CMK (cell line): ENCODE results near the gene OR5H14.
"Not testable (repeated sequence)": the region's sequence is repeated elsewhere in the genome, so short reads cannot be mapped to it uniquely, and the experiment has no call there.

Source experiments
- DNase-seq: peaks from one replicate; pipeline ENCODE4 v3.0.0-alpha.2; 2010; ENCODE audit warnings: low read depth

Gene OR5H14

DNA sequence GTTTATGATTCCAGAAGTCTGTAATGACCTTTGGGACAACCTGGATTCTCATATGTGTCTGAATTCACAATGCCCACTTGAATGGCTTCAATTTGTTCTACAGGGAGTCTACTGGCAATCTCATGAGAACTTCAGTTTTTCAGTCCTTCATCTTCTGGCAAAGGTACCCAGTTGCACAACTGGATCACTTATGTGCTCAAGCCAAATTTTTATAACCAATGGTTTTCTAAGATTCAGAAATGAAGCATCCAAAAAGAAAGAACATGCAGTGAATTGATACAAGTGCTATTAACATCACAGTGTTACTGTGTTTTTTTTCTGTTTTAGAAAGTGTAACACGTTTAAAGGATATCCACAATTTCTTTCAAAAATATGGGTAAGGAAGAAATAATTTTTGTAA lies at the start of gene OR5H14:
Gene OR5H14, plus strand, starts transcription at position 301 of the 400 bp plus-strand sequence. CDS start 1,907 bp downstream, outside the sequence.
- DNase-seq: no peak

DNA sequence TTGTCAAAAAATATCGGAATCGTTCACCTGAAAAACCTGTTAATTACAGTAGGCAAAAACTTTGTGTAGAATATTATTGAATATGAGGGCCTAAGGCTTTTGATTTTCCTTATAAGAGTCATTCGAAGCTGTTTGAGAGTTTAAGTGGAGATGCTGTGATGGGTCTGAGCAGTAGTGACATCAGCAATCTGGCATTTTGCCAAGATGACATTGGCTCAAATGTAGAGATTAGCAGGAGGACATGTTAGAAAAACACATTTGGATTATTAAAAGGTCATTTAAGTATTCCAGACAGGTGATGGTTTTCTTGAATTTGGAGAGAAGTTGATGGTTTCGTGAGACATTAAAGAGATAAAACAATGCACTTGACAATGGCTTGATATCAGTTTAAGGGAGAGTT lies 47.4 kb upstream of the OR5H14 start:
- DNase-seq: no peak

DNA sequence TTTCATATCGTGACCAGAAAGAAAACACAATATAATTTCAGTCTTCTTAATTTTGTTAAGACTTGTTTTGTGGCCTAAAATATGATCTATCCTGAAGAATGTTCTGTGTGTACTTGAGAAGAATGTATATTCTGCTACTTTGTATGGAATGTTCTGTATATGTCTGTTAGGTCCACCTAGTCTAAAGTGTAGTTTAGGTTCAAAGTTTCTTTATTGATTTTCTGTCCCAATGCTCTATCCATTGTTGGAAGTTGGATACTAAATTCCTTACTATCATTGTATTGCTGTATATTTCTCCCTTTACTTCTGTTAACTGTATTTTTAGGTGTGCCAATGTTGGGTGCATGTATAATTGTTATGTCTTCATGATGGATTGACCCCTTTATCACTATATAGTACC lies 39.1 kb upstream of the OR5H14 start:
- DNase-seq: no peak

- no peak for DNase-seq
Observed at GRCh38 chr3:98109807-98110549, 37.3 kb upstream of the OR5H14 start.

- DNase-seq: no peak
Observed at GRCh38 chr3:98110550-98110908, 36.8 kb upstream of the OR5H14 start.

DNA sequence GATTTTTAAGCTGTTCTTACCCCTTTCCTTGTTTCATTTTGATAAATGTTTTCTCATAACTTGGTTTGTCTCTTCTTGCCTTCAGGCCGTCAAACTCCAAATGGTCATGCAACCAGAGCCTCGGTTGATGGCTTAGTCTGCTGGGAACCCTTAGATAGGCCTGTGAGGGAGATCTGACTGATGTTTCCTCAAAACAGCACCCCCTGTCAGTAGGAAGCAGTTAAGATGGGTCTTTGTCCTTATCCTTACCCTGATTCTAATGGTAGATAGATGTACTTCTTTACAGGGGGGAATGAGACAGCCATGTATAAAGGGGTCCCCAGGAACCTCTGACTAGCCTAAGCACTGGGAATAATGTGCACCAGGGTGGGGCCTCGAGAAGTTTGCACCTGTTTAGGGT lies 33.0 kb upstream of the OR5H14 start:
- no peak for DNase-seq

GRCh38 chr3:98115717-98116116 lies 31.6 kb upstream of the OR5H14 start:
- DNase-seq: no peak

GRCh38 chr3:98130421-98130820 lies 16.9 kb upstream of the OR5H14 start, which contains the start of gene OR5H1:
Gene OR5H1 (plus strand): TSS chr3:98130721. CDS start chr3:98132698, 1,977 bp downstream.
- DNase-seq: no peak

GRCh38 chr3:98136631-98137030 lies 10.6 kb upstream of the OR5H14 start:
- DNase-seq: no peak

DNA sequence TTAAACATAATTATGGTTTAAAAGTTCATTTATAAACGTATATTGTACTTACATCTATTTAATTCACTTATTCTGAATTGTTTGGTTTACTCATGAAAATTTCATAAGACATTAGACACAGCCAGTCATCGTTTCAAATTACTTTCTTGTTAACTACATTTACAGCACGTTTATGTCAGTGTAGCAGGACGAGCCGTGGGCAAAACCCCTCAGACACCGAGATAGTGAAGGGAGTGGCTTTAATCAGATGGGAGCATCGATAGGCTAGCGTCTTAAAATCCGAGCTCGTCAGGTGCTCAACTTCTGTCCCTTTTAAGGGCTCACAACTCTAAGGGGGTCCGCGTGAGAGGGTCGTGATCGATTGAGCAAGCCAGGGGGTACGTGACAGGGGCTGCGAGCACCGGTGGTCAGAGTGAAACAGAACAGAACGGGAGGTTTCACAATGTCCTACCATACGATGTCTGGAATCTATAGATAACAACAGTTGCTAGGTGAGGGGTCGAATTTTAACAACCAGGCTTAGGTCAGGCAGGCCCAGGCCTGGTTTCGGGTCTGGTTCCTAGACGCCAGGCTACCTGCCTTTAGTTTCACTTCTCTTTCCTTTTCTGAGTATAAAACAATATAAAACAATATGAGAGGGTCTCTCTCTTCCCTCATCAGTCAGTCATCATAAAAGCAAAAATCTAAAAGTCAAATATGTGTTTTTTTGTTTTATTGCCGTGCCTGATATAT lies 9.3 kb upstream of the OR5H14 start:
- DNase-seq: not testable (repeated sequence)

GRCh38 chr3:98140531-98140930 lies 6.7 kb upstream of the OR5H14 start:
- DNase-seq: no peak

DNA sequence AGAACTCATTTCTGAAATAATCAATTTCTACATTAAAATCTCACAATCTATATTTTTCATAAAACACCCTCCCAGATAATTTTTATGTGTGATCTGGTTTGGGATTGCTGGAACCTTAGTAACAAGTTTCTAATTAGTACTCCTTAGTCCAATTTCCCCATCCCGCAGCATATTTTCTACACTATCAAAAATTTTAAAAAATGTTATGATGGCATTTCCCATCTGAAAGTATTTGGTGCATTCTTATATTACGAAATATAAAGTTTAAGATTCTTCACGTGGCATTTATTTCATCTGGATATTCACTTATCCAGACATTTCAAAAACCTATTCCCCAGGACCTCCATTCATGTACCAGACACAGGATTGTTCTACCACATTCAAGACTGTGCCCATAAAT lies 1.5 kb downstream of the OR5H14 start:
- DNase-seq: no peak

DNA sequence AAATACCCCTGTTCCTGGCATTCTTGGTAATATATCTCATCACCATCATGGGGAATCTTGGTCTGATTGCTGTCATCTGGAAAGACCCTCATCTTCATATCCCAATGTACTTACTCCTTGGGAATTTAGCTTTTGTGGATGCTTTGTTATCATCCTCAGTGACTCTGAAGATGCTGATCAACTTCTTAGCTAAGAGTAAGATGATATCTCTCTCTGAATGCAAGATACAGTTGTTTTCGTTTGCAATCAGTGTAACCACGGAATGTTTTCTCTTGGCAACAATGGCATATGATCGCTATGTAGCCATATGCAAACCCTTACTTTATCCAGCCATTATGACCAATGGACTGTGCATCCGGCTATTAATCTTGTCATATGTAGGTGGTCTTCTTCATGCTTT lies 2.2 kb downstream of the OR5H14 start:
- not testable (repeated sequence) for DNase-seq

DNA sequence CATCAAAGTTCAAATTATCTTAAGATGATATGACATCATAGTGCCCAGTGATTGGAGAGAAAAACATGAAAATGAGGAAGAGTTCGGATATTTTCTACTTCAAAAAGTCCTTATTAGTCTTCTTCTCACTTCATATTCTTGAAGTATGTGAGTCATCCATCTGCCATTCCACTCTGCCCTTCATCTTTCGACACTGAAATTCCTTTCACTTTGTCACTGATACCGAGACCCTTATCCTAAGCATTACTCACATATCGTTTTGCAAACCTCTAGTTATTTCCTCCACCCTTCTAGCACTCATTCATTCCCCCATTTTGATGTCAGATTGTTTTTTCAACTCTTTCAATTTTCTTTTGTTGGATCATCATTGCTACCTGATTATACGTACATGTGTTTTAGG lies 4.0 kb downstream of the OR5H14 start:
- DNase-seq: no peak

DNA sequence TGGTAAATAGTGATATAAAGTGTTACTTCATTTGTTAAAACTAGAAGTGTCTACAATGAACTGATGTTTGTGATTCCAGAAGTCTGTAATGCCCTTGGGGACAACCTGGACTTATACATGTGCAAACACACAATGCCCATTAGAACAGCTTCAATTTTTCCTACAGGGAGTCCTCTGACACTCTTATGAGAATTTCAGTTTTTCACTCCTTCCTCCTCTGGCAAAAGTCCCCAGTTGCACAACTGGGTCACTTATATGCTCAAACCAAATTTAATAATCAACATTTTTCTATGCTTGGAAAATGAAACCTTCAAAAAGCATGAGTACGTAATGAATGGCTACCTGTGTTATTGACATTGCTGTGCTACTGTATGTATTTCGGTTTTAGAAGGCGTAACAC lies 19.1 kb downstream of the OR5H14 start, which contains the start of gene OR5H15:
Gene OR5H15, plus strand, starts transcription at position 301 of the 400 bp plus-strand sequence. CDS start 2,004 bp downstream, outside the sequence.
- DNase-seq: no peak

DNA sequence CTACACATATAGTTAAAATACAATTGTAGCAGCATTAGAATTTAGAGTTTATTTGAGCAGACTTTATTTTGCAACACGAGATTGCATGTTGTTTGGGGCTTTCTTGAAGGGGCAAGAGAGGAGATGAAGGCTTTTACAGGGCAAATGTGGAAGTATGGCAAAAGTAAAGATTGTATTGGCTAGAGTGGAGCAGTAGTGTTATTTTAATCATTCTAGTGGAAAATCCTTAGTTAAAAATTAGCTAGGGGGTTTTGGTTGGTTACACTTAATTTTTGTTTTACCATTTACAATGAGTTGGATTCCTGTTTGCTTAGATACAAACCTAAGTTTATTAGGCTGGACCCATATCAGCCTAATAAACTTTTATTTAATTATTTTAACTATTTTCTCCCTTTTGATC lies 23.8 kb downstream of the OR5H14 start:
- no peak for DNase-seq

GRCh38 chr3:98172621-98173020 lies 25.3 kb downstream of the OR5H14 start:
- DNase-seq: no peak

- DNase-seq: no peak
Observed at GRCh38 chr3:98180319-98180890, 33.1 kb downstream of the OR5H14 start.

DNA sequence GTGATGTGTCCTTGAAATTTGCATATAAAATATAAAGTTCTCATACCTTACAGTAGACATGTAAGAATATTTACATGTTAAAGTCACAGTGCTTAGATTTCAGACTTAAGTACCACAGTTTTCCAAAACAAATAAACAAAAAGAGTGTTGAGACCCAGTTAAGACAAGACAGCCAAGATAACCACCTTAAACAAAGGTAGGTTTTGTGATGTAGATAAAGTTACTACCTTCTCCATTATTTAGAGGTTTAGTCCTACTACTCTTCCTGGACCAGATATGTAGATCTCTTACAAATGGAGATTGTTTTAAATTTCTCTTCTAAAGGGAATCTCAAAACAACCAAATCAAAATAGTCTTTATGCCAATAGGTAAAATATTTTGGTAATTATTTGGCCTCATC lies 34.9 kb downstream of the OR5H14 start:
- no peak for DNase-seq

- no peak for DNase-seq
Observed at GRCh38 chr3:98185180-98185579, 37.9 kb downstream of the OR5H14 start.

- DNase-seq: peak; percentile 9
Observed at GRCh38 chr3:98188545-98188944, 41.3 kb downstream of the OR5H14 start.

DNA sequence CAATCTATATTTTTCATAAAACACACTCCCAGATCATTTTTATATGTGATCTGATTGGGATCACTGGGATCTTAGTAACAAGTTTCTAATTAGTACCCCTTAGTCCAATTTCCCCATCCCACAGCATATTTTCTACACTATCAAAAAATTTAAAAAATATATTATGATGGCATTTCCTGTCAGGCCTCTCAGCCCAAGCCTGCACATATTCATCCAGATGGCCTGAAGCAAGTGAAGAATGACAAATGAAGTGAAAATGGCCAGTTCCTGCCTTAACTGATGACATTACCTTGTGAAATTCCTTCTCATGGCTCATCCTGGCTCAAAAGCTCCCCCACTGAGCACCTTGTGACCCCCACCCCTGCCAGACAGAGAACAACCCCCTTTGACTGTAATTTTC lies 43.6 kb downstream of the OR5H14 start:
- not testable (repeated sequence) for DNase-seq

DNA sequence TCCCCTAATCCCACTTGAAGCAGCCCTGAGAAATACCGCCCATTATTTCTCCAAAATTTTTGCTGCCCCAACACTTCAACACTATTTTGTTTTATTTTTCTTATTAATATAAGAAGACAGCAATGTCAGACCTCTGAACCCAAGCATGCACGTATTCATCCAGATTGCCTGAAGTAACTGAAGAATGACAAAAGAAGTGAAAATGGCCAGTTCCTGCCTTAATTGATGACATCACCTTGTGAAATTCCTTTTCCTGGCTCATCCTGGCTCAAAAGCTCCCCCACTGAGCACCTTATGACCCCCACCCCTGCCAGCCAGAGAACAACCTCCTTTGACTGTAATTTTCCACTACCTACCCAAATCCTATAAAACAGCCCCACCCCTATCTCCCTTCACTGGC lies 49.0 kb downstream of the OR5H14 start:
- DNase-seq: not testable (repeated sequence)
